Measurements from ENCODE around the gene THRA. TPM values are rescaled to one million over a fixed set of nuclear protein-coding genes. Genes with fewer than 3 reads are reported as not detected.

THRA gene
- total and polyA plus RNA-seq, 9 of the 15 experiments (the other 6 are each of a cell fraction or from before 2014, with no cell fraction given) = 0.34 to 23.4 (median 12.7) TPM

DNA sequence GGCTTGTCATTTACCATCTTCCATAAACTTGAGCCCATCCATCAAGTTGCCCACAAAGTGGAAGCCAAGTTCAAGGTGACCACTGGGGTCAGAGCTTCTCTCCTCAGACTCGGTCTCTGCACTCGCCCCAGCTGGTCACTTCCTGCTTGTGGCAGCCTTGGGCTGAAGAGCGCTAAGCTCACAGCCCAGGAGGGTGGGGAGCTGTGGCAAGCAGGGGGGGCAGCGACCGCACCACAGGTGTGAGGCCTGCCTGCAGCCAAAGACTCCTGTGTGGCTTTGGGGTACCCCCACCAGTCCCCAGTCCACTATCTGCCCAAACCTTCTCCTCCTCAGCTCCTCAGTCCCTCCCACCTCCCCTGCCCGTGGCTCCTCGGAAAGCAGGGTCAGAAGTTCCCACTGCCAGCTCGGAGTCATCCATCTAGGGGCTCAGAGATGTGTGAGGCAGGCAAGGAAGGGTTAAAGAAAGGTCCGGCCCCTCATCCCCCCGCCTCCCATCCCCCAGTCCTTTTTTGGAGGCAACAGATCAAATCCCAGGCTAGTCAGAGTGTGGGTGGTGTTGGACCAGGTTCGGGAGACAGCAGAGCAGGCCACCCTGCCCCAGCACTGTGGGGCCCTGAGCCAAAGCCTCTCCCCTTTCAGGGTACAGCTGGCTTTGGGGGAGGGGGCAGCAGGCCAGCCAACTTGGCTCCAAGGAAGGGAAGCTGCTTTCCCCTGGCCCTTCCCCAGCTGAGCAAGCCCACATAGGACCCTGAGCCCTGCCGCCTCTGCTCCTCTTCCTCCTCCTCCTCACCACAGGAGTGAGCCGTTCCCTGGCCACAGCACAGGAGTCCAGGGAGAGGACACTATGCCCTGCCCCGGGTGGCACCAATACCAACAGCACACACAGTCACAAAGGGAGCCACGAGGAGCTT lies 44.3 kb upstream of the THRA start (continued):
- TF ChIP-seq, protein P1, sequence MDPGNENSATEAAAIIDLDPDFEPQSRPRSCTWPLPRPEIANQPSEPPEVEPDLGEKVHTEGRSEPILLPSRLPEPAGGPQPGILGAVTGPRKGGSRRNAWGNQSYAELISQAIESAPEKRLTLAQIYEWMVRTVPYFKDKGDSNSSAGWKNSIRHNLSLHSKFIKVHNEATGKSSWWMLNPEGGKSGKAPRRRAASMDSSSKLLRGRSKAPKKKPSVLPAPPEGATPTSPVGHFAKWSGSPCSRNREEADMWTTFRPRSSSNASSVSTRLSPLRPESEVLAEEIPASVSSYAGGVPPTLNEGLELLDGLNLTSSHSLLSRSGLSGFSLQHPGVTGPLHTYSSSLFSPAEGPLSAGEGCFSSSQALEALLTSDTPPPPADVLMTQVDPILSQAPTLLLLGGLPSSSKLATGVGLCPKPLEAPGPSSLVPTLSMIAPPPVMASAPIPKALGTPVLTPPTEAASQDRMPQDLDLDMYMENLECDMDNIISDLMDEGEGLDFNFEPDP (CRISPR knock-in tag; IDR thresholded peaks at IDR 0.05) = no peak
- no peak for TF ChIP-seq ZNF384 (IDR thresholded peaks at IDR 0.05; ENCODE audit: low read depth, low read length)
- TF ChIP-seq, protein P2, sequence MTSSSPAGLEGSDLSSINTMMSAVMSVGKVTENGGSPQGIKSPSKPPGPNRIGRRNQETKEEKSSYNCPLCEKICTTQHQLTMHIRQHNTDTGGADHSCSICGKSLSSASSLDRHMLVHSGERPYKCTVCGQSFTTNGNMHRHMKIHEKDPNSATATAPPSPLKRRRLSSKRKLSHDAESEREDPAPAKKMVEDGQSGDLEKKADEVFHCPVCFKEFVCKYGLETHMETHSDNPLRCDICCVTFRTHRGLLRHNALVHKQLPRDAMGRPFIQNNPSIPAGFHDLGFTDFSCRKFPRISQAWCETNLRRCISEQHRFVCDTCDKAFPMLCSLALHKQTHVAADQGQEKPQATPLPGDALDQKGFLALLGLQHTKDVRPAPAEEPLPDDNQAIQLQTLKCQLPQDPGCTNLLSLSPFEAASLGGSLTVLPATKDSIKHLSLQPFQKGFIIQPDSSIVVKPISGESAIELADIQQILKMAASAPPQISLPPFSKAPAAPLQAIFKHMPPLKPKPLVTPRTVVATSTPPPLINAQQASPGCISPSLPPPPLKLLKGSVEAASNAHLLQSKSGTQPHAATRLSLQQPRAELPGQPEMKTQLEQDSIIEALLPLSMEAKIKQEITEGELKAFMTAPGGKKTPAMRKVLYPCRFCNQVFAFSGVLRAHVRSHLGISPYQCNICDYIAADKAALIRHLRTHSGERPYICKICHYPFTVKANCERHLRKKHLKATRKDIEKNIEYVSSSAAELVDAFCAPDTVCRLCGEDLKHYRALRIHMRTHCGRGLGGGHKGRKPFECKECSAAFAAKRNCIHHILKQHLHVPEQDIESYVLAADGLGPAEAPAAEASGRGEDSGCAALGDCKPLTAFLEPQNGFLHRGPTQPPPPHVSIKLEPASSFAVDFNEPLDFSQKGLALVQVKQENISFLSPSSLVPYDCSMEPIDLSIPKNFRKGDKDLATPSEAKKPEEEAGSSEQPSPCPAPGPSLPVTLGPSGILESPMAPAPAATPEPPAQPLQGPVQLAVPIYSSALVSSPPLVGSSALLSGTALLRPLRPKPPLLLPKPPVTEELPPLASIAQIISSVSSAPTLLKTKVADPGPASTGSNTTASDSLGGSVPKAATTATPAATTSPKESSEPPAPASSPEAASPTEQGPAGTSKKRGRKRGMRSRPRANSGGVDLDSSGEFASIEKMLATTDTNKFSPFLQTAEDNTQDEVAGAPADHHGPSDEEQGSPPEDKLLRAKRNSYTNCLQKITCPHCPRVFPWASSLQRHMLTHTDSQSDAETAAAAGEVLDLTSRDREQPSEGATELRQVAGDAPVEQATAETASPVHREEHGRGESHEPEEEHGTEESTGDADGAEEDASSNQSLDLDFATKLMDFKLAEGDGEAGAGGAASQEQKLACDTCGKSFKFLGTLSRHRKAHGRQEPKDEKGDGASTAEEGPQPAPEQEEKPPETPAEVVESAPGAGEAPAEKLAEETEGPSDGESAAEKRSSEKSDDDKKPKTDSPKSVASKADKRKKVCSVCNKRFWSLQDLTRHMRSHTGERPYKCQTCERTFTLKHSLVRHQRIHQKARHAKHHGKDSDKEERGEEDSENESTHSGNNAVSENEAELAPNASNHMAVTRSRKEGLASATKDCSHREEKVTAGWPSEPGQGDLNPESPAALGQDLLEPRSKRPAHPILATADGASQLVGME (CRISPR knock-in tag; IDR thresholded peaks at IDR 0.05) = no peak
- TF ChIP-seq POLR2A (conservative IDR thresholded peaks at IDR 0.05) = 0 out of 2 replicates have a peak, but pooled peaks have one; percentile 6
- TF ChIP-seq, protein P3, sequence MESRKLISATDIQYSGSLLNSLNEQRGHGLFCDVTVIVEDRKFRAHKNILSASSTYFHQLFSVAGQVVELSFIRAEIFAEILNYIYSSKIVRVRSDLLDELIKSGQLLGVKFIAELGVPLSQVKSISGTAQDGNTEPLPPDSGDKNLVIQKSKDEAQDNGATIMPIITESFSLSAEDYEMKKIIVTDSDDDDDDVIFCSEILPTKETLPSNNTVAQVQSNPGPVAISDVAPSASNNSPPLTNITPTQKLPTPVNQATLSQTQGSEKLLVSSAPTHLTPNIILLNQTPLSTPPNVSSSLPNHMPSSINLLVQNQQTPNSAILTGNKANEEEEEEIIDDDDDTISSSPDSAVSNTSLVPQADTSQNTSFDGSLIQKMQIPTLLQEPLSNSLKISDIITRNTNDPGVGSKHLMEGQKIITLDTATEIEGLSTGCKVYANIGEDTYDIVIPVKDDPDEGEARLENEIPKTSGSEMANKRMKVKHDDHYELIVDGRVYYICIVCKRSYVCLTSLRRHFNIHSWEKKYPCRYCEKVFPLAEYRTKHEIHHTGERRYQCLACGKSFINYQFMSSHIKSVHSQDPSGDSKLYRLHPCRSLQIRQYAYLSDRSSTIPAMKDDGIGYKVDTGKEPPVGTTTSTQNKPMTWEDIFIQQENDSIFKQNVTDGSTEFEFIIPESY (CRISPR knock-in tag; IDR thresholded peaks at IDR 0.05) = peak; percentile 54; the same call in 1 of the 2 replicates
- TF ChIP-seq, protein P4, sequence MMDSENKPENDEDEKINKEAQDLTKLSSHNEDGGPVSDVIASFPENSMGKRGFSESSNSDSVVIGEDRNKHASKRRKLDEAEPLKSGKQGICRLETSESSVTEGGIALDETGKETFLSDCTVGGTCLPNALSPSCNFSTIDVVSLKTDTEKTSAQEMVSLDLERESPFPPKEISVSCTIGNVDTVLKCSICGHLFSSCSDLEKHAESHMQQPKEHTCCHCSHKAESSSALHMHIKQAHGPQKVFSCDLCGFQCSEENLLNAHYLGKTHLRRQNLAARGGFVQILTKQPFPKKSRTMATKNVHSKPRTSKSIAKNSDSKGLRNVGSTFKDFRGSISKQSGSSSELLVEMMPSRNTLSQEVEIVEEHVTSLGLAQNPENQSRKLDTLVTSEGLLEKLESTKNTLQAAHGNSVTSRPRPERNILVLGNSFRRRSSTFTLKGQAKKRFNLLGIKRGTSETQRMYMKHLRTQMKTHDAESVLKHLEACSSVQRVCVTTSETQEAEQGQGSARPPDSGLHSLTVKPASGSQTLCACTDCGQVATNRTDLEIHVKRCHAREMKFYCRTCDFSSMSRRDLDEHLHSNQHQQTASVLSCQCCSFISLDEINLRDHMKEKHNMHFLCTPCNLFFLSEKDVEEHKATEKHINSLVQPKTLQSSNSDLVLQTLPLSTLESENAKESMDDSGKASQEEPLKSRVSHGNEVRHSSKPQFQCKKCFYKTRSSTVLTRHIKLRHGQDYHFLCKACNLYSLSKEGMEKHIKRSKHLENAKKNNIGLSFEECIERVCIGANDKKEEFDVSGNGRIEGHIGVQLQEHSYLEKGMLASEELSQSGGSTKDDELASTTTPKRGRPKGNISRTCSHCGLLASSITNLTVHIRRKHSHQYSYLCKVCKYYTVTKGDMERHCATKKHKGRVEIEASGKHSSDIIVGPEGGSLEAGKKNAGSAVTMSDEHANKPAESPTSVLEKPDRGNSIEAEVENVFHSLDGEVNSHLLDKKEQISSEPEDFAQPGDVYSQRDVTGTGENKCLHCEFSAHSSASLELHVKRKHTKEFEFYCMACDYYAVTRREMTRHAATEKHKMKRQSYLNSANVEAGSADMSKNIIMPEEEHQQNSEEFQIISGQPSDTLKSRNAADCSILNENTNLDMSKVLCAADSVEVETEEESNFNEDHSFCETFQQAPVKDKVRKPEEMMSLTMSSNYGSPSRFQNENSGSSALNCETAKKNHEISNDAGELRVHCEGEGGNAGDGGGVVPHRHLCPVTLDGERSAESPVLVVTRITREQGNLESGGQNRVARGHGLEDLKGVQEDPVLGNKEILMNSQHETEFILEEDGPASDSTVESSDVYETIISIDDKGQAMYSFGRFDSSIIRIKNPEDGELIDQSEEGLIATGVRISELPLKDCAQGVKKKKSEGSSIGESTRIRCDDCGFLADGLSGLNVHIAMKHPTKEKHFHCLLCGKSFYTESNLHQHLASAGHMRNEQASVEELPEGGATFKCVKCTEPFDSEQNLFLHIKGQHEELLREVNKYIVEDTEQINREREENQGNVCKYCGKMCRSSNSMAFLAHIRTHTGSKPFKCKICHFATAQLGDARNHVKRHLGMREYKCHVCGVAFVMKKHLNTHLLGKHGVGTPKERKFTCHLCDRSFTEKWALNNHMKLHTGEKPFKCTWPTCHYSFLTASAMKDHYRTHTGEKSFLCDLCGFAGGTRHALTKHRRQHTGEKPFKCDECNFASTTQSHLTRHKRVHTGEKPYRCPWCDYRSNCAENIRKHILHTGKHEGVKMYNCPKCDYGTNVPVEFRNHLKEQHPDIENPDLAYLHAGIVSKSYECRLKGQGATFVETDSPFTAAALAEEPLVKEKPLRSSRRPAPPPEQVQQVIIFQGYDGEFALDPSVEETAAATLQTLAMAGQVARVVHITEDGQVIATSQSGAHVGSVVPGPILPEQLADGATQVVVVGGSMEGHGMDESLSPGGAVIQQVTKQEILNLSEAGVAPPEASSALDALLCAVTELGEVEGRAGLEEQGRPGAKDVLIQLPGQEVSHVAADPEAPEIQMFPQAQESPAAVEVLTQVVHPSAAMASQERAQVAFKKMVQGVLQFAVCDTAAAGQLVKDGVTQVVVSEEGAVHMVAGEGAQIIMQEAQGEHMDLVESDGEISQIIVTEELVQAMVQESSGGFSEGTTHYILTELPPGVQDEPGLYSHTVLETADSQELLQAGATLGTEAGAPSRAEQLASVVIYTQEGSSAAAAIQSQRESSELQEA (IDR thresholded peaks at IDR 0.05; ENCODE audit: low read depth) = no peak
- no peak for TF ChIP-seq TRIM24 (IDR thresholded peaks at IDR 0.05)
- TF ChIP-seq CBX8 (IDR thresholded peaks at IDR 0.05; ENCODE audit: borderline replicate concordance, extremely low read depth, low read depth, low read length, poor library complexity, severe bottlenecking) = no peak

All from K562 (cell line).